ENCODE data around the gene TUBB4B. TPM values are rescaled to one million over a fixed set of nuclear protein-coding genes. Genes with fewer than 3 reads are reported as not detected.
"Not testable (repeated sequence)": the region's sequence is repeated elsewhere in the genome, so short reads cannot be mapped to it uniquely, and the experiment has no call there.

TUBB4B gene
- polyA plus RNA-seq, 1 donor from 2014 or later = 88.4 TPM

DNA sequence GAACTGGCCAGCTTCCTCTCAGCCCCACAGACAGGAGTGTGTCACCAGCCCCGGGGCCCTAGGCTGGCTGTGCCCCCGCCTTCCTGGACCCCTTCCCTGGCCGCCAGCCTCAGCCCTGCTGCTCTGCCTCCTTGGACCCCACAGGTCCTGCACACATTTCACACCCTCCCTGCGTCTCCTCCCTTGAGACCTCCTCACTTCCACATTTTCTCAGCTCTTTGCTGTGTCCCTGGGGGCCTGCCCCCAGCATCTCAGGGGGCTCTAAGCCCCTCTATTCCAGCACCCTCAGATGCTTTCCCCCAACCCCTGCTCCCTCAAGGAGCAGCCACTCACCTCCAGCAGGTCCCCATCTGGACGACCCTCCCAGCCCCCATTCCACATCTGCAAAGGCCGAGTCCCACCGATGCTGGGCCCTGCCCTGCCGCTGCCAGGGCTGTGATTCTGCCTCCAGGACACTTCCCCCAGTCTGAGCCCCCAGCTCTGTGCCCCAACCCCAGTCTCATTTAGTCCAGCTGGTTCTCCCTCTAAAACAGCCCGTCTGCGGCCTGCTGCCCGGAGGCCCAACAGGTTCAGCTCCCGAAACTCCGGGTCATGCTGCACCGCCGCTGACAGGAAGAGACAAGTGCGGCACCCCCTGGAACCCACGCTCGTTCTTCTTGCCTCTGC, 6.2 kb upstream of the TUBB4B start:
- Mint-ChIP-seq H3K4me1 (peaks cover 6 to 15% (median 15%) of the 10 kb centered on the region in 3 donors), H3K27me3 (no peaks in the 10 kb centered on the region), H3K36me3 (no peaks in the 10 kb centered on the region), H3K9me3 (no peaks in the 10 kb centered on the region), H3K4me3 (peak overlapping the region; percentile 36 to 92 (median 57)), H3K27ac (peak overlapping the region in 1 of 3 donors; percentile 13)

DNA sequence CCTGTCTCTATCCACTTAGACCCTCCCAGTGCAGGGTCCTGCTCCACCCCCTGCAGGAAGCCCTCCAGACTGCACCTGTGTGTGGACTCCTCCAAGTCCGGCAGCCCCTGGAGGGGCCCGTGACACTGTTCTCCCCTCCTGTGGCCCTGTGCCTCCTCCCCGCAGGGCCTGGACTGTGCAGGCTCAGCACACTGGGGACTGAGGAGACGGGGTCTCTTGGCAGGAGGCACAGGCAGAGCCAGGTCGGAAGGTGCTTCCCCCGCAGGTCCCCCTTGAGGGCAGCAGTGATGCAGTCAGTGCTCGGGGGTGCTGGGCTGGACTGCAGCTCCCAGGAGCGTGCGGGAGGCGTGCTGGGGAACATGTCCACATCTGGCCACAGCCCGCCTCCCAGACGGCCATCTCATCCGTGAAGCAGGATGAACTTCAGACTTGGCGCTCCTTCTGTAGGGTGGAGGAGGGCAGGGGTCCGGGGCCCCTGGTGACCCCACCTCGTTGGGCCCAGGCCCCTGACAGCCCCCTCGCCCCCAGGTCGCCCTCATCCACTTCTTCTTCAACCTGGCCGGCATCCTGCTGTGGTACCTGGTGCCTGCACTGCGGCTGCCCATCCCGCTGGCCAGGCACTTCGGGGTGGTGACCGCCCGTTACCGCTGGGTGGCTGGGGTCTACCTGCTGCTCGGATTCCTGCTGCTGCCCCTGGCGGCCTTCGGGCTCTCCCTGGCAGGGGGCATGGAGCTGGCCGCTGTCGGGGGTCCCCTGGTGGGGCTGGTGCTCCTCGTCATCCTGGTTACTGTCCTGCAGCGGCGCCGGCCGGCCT, 5.5 kb upstream of the TUBB4B start:
- Mint-ChIP-seq H3K9me3 (no peaks in the 10 kb centered on the region), H3K4me1 (peaks cover 6 to 15% (median 15%) of the 10 kb centered on the region in 3 donors), H3K4me3 (peak overlapping the region in 2 of 4 donors; percentile 38 to 92), H3K27ac (peak overlapping the region in 1 of 3 donors; percentile 73), H3K27me3 (no peaks in the 10 kb centered on the region), H3K36me3 (no peaks in the 10 kb centered on the region)

DNA sequence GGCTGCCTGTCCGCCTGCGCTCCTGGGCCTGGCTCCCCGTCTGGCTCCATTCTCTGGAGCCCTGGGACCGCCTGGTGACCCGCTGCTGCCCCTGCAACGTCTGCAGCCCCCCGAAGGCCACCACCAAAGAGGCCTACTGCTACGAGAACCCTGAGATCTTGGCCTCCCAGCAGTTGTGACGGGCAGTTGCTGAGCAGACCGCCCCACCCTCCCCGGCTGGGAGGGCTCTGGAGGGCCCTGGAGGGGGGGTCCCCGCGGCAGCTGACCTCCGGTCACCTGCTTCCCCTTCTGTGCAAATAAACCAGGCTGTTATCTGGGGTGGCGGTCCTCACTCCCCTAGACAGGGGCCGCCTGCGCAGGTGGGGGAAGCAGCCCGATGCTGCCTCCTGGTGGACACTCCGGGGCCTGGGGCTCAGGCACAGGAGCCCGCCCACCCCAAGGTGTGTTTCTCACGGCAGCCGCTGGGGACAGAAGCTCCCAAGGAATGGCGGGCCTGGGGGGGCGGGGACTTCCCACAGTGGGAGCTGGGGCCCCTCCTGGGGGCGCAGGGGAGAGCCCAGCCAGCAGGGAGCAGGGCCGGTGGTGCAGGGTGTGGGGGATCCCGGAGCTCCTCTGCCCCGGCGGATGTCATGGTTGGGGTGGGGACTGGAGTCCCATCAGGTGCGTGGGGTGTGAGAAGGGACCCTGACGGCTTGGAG, 4.7 kb upstream of the TUBB4B start:
- Mint-ChIP-seq H3K27ac (peak overlapping the region in 1 of 3 donors; percentile 73), H3K36me3 (no peaks in the 10 kb centered on the region), H3K9me3 (no peaks in the 10 kb centered on the region), H3K4me3 (peak overlapping the region in 3 of 4 donors; percentile 37 to 60 (median 43)), H3K4me1 (peaks cover 11 to 15% (median 15%) of the 10 kb centered on the region in 3 donors), H3K27me3 (no peaks in the 10 kb centered on the region)

DNA sequence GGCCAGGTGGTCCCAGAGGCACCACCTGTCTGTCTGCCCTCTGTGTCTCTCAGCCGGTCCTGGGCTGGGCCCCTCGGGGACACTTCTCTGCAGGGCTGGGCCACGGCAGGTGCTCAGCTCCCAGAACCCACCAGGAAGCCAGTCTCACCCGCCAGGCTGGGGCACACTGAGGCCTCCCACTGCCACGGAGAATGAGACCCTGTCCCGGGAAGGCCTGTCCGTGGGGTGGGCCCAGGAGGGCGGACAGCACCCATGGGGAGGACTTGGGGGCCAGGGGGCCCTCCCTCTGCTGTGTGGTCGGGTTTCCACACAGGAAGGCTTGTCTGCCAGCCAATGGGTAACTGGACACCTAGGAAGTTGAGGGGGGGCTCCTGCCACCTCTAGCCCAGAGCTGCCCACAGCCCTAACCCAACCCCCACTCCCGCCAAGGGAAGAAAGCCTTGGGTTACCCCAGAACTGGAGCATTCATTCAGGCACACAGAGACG, 4.1 kb upstream of the TUBB4B start:
- H3K36me3 Mint-ChIP-seq = no peaks in the 10 kb centered on the region
- no peaks in the 10 kb centered on the region for H3K9me3 Mint-ChIP-seq
- peak overlapping the region in 1 of 3 donors; percentile 73 for H3K27ac Mint-ChIP-seq
- peaks cover 11 to 15% (median 15%) of the 10 kb centered on the region in 3 donors for H3K4me1 Mint-ChIP-seq
- peak overlapping the region in 1 of 4 donors; percentile 37 for H3K4me3 Mint-ChIP-seq
- H3K27me3 Mint-ChIP-seq = no peaks in the 10 kb centered on the region

DNA sequence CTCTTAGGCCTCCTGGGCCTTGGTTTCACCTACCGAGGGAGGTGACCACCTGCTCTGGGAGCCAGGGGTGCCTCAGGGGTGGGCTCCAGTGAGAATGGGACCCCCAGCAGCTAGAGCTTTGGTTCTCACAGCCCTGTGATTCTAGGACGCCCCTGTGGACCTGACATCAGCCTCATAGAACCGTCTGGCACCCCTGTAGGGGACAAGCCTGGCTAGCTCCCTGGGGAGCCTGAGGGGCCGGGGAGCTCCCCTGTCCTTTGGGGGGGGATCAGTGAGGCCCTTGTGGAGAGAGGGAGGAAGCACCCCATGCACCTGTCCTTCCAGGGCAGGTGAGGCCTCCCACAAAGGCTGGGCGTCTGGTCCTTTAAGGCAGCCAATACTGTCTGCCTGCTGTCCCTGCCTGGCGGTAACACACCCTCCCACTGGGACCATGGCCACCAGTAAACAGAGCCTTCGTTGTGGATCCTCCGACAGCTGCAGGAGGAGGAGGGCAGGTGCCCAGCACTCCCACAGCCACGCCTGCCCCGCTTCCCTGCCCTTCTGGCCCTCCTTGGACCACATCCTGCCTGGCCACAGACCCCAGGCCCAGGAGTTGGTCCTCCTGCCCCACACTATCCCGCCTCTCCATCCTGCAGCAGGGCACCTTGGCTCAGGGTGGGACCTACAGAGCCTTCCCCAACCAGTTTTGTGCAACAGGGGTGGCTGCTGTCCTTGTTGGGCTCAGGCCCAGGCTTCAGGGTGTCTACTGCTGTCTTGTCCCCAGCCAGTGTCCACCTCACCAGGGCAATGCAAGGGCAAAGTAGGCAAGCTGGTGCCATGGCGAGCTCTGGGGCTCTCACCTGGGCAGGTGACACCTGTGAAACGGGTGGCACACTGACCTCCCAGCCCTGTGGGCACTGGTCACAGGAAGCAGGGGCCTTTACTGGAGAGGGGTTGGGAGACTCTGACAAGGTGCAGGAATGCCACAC, 3.0 kb upstream of the TUBB4B start:
- Mint-ChIP-seq H3K9me3 (no peaks in the 10 kb centered on the region), H3K27ac (no peak overlapping the region), H3K36me3 (no peaks in the 10 kb centered on the region), H3K27me3 (no peaks in the 10 kb centered on the region), H3K4me3 (peak overlapping the region in 1 of 4 donors; percentile 54), H3K4me1 (peaks cover 11 to 22% (median 21%) of the 10 kb centered on the region in 3 donors)

DNA sequence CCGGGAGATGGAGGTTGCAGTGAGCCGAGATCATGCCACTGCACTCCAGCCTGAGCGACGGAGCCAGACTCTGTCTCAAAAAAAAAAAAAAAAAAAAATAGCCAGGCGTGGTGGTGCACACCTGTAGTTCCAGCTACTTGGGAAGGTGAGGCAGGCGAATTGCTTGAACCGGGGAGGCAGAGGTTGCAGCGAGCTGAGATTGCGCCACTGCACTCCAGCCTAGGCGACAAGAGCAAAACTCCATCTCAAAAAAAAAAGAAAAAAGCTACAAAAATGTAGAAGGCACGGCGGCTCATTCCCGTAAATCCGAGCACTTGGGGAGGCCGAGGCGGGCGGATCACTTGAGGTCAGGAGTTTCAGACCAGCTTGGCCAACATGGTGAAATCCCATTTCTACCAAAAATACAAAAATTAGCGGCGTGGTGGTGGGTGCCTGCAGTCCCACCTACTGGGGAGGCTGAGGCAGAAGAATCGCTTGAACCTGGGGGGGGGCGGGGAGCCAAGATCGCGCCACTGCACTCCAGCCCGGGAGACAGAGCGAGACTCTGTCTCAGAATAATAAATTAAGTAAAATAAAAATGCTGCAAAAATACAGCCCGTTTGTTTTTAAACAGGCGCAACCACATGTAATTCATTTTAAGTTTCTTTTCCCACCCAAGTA, 1.4 kb upstream of the TUBB4B start:
- H3K4me3 Mint-ChIP-seq = peak overlapping the region; percentile 74 to 86 (median 79)
- not testable (repeated sequence) for H3K27me3 Mint-ChIP-seq, H3K9me3 Mint-ChIP-seq, H3K36me3 Mint-ChIP-seq
- peak overlapping the region in 2 of 3 donors; percentile 63 to 73 for H3K27ac Mint-ChIP-seq
- peaks cover 17 to 23% (median 19%) of the 10 kb centered on the region in 3 donors for H3K4me1 Mint-ChIP-seq

DNA sequence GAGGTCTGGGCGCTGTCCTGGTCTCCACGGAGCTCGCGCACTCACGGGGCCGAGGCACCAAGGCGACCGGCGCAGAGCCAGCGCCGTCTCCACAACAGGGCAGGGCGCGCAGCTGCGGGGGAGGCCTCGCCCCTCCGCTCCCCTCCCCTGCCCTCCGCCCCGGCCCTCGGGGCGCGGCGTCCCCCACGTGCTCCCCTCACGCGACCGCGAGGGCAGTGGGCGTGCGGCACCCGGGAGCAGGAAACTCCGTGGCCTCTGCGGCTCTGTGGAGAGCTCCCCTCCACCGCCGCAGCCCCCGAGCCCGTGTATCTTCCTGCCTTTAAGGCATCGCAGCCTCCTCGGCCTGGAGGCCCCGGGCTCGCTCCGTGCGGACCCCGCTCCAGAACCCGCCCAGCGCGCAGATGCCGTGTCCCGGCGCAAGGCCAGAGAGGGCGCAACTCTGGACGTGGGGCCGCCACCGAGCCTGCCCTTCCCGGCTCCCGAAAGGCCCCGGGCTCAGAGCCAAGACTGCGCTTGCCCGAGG, 708 bp upstream of the TUBB4B start:
- H3K4me1 Mint-ChIP-seq = peaks cover 11 to 16% (median 12%) of the 10 kb centered on the region in 3 donors
- no peaks in the 10 kb centered on the region for H3K27me3 Mint-ChIP-seq
- H3K4me3 Mint-ChIP-seq = peak overlapping the region; percentile 83 to 86 (median 85)
- no peaks in the 10 kb centered on the region for H3K36me3 Mint-ChIP-seq
- peak overlapping the region in 2 of 3 donors; percentile 63 to 91 for H3K27ac Mint-ChIP-seq
- no peaks in the 10 kb centered on the region for H3K9me3 Mint-ChIP-seq

DNA sequence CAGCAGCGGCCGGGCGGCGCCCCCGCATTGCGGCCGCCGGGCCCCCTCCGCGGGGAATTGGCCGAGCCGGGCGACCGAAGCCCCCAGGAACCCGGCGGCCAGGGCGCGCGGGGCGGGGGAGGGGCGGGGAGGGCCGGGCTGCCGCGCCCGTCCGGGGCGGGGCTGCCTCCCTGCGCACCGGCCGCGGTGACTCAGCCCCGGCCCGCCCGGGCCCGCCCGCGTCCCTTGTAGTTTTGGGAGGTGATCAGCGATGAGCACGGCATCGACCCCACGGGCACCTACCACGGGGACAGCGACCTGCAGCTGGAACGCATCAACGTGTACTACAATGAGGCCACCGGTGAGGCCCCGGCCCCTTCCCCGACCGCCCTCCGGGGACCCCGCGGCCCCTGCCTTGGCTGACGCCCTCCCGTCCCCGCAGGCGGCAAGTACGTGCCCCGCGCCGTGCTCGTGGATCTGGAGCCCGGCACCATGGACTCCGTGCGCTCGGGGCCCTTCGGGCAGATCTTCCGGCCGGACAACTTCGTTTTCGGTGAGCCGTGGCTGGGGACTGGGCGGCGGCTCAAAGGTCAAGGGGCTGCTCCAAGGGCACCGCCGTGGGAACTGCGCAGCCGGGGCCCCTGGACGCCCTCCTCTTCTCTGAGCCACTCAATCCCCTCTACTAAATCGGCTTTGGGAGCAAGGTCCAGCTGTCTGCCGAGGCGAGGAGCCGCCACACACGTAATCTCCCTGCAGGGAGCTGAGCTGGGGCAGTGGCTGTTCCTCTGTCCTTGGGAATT, 592 bp downstream of the TUBB4B start:
- Mint-ChIP-seq H3K9me3 (no peaks in the 10 kb centered on the region), H3K4me3 (peak overlapping the region; percentile 84 to 97 (median 90)), H3K27me3 (no peaks in the 10 kb centered on the region), H3K4me1 (peaks cover 11 to 15% (median 11%) of the 10 kb centered on the region in 3 donors), H3K36me3 (no peaks in the 10 kb centered on the region), H3K27ac (peak overlapping the region; percentile 80 to 95 (median 91))

DNA sequence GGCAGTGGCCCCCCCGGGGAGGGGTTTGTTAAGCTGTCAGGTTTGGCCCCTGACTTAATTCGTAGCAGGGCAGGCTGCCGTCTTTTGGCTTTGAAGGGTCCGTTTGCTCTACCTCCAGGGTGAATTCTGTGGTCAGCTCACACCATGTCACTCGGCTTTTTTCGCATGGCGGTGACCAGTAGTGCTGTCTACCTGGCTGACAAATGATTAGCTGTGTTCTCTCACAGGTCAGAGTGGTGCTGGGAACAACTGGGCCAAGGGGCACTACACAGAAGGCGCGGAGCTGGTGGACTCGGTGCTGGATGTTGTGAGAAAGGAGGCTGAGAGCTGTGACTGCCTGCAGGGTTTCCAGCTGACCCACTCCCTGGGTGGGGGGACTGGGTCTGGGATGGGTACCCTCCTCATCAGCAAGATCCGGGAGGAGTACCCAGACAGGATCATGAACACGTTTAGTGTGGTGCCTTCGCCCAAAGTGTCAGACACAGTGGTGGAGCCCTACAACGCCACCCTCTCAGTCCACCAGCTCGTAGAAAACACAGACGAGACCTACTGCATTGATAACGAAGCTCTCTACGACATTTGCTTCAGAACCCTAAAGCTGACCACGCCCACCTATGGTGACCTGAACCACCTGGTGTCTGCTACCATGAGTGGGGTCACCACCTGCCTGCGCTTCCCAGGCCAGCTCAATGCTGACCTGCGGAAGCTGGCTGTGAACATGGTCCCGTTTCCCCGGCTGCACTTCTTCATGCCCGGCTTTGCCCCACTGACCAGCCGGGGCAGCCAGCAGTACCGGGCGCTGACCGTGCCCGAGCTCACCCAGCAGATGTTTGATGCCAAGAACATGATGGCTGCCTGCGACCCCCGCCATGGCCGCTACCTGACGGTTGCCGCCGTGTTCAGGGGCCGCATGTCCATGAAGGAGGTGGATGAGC, 1.4 kb downstream of the TUBB4B start:
- Mint-ChIP-seq H3K27ac (peak overlapping the region; percentile 80 to 87 (median 82)), H3K9me3 (no peaks in the 10 kb centered on the region), H3K36me3 (no peaks in the 10 kb centered on the region), H3K27me3 (no peaks in the 10 kb centered on the region), H3K4me3 (peak overlapping the region; percentile 82 to 91 (median 86)), H3K4me1 (peaks cover 9 to 15% (median 11%) of the 10 kb centered on the region in 3 donors)

DNA sequence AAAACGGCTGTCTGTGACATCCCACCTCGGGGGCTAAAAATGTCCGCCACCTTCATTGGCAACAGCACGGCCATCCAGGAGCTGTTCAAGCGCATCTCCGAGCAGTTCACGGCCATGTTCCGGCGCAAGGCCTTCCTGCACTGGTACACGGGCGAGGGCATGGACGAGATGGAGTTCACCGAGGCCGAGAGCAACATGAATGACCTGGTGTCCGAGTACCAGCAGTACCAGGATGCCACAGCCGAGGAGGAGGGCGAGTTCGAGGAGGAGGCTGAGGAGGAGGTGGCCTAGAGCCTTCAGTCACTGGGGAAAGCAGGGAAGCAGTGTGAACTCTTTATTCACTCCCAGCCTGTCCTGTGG, 2.2 kb downstream of the TUBB4B start:
- not testable (repeated sequence) for H3K27me3 Mint-ChIP-seq, H3K36me3 Mint-ChIP-seq, H3K9me3 Mint-ChIP-seq
- H3K27ac Mint-ChIP-seq = peak overlapping the region in 1 of 3 donors; percentile 82
- peak overlapping the region in 2 of 4 donors; percentile 60 to 82 for H3K4me3 Mint-ChIP-seq
- peaks cover 9 to 14% (median 11%) of the 10 kb centered on the region in 3 donors for H3K4me1 Mint-ChIP-seq

DNA sequence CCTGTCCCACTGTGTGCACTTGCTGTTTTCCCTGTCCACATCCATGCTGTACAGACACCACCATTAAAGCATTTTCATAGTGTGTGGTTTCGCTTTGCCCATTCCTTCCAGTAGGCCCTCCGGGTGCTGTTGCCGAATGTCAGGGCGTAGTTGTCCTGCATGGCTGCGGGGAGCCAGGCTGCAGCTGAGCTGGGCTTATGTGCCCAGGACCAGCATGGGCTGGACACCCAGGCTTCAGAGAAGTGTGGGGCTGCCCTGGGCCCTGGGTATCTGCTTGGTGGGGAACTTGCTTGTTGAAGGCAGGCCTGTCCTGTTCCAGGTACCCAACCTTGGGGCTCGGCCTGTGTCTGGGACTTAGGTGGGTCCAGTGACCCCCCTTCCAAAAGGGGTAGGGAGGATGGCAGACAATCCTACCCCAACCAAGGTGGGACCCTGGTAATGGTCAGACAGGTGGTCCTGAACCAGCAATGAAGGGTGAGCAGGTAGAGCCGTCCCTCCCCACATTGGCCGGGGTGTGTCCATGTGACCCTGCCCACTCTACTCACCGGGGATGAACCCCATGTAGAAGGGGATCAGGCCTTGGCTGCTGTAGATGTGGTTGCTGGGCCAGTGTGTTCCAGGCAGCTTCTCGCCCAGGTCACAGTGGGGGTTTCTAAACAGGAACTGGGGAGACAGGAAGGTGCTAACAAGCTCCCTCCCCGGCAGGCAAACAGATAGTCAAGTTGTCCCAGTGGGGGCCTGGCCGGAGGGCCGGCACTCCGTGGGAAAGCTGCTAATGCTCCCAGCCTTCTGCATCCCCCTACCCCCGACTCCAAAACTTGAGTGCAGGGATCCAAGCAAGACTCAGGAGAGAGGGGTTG, 2.8 kb downstream of the TUBB4B start:
- H3K27ac Mint-ChIP-seq = peak overlapping the region in 1 of 3 donors; percentile 82
- peak overlapping the region in 2 of 4 donors; percentile 60 to 82 for H3K4me3 Mint-ChIP-seq
- H3K36me3 Mint-ChIP-seq = no peaks in the 10 kb centered on the region
- H3K4me1 Mint-ChIP-seq = peaks cover 8 to 13% (median 11%) of the 10 kb centered on the region in 3 donors
- no peaks in the 10 kb centered on the region for H3K9me3 Mint-ChIP-seq
- H3K27me3 Mint-ChIP-seq = no peaks in the 10 kb centered on the region

Measured in IgD-negative memory B cell (primary cell).